HCT116 (cell line): ENCODE measurements around the gene NEDD4L. TPM values are rescaled to one million over a fixed set of nuclear protein-coding genes. Genes with fewer than 3 reads are reported as not detected.

Experiments used
- ATAC-seq: fragments of 200-7000 bp; cut with Tn5 transposase; 2 replicates; pipeline ENCODE4 v1.9.1; 2020; ENCODE audit warnings: mild to moderate bottlenecking, moderate library complexity
- BruUV-seq: library from RNA; stranded (reverse); fragments of 400-500 nt; replicated peaks from 2 replicates; lab custom pipeline; 2021; lab: Mats Ljungman, UMichigan
- CTCF ChIA-PET: fragments of 300-600 bp; sonication (Branson Sonifier 250); formaldehyde crosslinking; loops from one replicate; lab custom pipeline; 2021; ENCODE audit warnings: antibody characterized with exemption; lab: Charles Lee
- POLR2A ChIA-PET: fragments of 300-600, 350-600 bp; sonication (Branson Sonifier 250); formaldehyde crosslinking; loops from one replicate; lab custom pipeline; 2021; ENCODE audit warnings: antibody characterized with exemption; lab: Charles Lee
- RAD21 ChIA-PET, 2 experiments: fragments of 300-600 bp; sonication (Branson Sonifier 250); formaldehyde crosslinking; loops; one replicate each; lab custom pipeline; 2023; ENCODE audit warnings: low total read pairs in 2 of 2; ENCODE audit not compliant: uncharacterized antibody in 2 of 2, unreplicated experiment in 2 of 2, low non-redundant PET in 1 of 2; lab: Charles Lee
- DNase-seq: peaks from one replicate; pipeline ENCODE4 v3.0.0-alpha.2; 2010; ENCODE audit warnings: low read depth, low spot score
- H2AFZ ChIP-seq: fragments of 200-600 bp; shearing (Covaris generic), sonication (generic); 2 replicates; pipeline ENCODE4 v1.6.1; 2017; ENCODE audit warnings: low read depth, mixed run types, mixed read lengths, antibody characterized with exemption, low read length; ENCODE audit not compliant: poor library complexity, severe bottlenecking
- H3K27ac ChIP-seq: 2 replicates; pipeline ENCODE4 v1.5.1; 2012; ENCODE audit warnings: low read depth, low read length
- H3K27me3 ChIP-seq: fragments of 200-600 bp; sonication (generic); 2 replicates; pipeline ENCODE4 v1.6.1; 2016; ENCODE audit warnings: mixed run types, low read length, mixed read lengths; ENCODE audit not compliant: insufficient read depth
- H3K36me3 ChIP-seq, 2 experiments: fragments of 200-500 bp in 1 of 2; fragments of 200-600 bp in 1 of 2; sonication (Bioruptor generic) in 1 of 2; sonication (generic) in 1 of 2; 2 replicates each; pipeline versions ENCODE4 v1.5.1 to v1.6.1; 2014 to 2016; ENCODE audit warnings: low read length in 2 of 2, inconsistent platforms in 1 of 2, mixed read lengths in 1 of 2, mixed run types in 1 of 2; ENCODE audit not compliant: insufficient read depth in 2 of 2, control insufficient read depth in 1 of 2
- H3K4me1 ChIP-seq, 2 experiments: fragments of 200-600 bp in 1 of 2; sonication (generic) in 1 of 2; 2 replicates each; pipeline versions ENCODE4 v1.5.1 to v1.6.1; 2012 to 2017; ENCODE audit warnings: low read length in 2 of 2, inconsistent platforms in 1 of 2, mild to moderate bottlenecking in 1 of 2, mixed read lengths in 1 of 2, mixed run types in 1 of 2, moderate library complexity in 1 of 2; ENCODE audit not compliant: insufficient read depth in 2 of 2, control insufficient read depth in 1 of 2
- H3K4me2 ChIP-seq: fragments of 200-600 bp; sonication (generic); 2 replicates; pipeline ENCODE4 v1.6.1; 2017; ENCODE audit warnings: mixed run types, low read length, mixed read lengths
- H3K4me3 ChIP-seq, 2 experiments: fragments of 200-600 bp in 1 of 2; sonication (generic) in 1 of 2; replicated peaks in 1 of 2; 2 replicates each; pipeline ENCODE4 v1.5.1; 2011 to 2016; ENCODE audit warnings: low read length in 2 of 2, control low read depth in 1 of 2, low read depth in 1 of 2, mild to moderate bottlenecking in 1 of 2, mixed read lengths in 1 of 2, mixed run types in 1 of 2
- H3K79me2 ChIP-seq: fragments of 200-600 bp; sonication (generic); 2 replicates; pipeline ENCODE4 v1.6.1; 2017; ENCODE audit warnings: mild to moderate bottlenecking, mixed run types, low read length, moderate library complexity, mixed read lengths; ENCODE audit not compliant: insufficient read depth
- H3K9ac ChIP-seq: fragments of 200-600 bp; sonication (generic); 2 replicates; pipeline ENCODE4 v1.6.1; 2016; ENCODE audit warnings: low read length, mixed read lengths
- H3K9me2 ChIP-seq: fragments of 200-600 bp; sonication (generic), shearing (Covaris generic); 2 replicates; pipeline ENCODE4 v1.6.1; 2017; ENCODE audit warnings: mixed run types, mild to moderate bottlenecking, moderate library complexity; ENCODE audit not compliant: insufficient read depth
- H3K9me3 ChIP-seq, 2 experiments: fragments of 200-500 bp in 1 of 2; fragments of 200-600 bp in 1 of 2; sonication (Bioruptor generic) in 1 of 2; sonication (generic) in 1 of 2; 2 replicates each; pipeline ENCODE4 v1.6.1; 2014 to 2017; ENCODE audit warnings: low read length in 2 of 2, mixed read lengths in 2 of 2, inconsistent platforms in 1 of 2, low read depth in 1 of 2, mild to moderate bottlenecking in 1 of 2, mixed run types in 1 of 2, moderate library complexity in 1 of 2; ENCODE audit not compliant: control insufficient read depth in 1 of 2, insufficient read depth in 1 of 2
- H4K20me1 ChIP-seq: fragments of 200-600 bp; sonication (generic), shearing (Covaris generic); 2 replicates; pipeline ENCODE4 v1.6.1; 2017; ENCODE audit warnings: mixed run types, mild to moderate bottlenecking, moderate library complexity; ENCODE audit not compliant: insufficient read depth
- CBX3 ChIP-seq: IDR thresholded peaks from 2 replicates; pipeline ENCODE4 v1.6.1; 2012; ENCODE audit warnings: low read depth
- EGR1 ChIP-seq: IDR thresholded peaks from 2 replicates; pipeline ENCODE4 v1.6.1; 2012; ENCODE audit warnings: low read depth
- EZH2 ChIP-seq: fragments of 200-600 bp; sonication (generic); IDR thresholded peaks from 2 replicates; pipeline ENCODE4 v1.6.1; 2017; ENCODE audit warnings: antibody characterized with exemption, mixed run types
- FOSL1 ChIP-seq: IDR thresholded peaks from 2 replicates; pipeline ENCODE4 v1.6.1; 2012; ENCODE audit warnings: low read depth
- JUND ChIP-seq: IDR thresholded peaks from 2 replicates; pipeline ENCODE4 v1.6.1; 2012
- POLR2AphosphoS5 ChIP-seq: IDR thresholded peaks from 2 replicates; pipeline ENCODE4 v1.6.1; 2011; ENCODE audit warnings: mild to moderate bottlenecking, low read depth, low read length, moderate library complexity
- RAD21 ChIP-seq: IDR thresholded peaks from 2 replicates; pipeline ENCODE4 v1.6.1; 2012; ENCODE audit warnings: low read depth, mild to moderate bottlenecking
- SIN3A ChIP-seq: IDR thresholded peaks from 2 replicates; pipeline ENCODE4 v1.6.1; 2012; ENCODE audit warnings: low read depth
- SP1 ChIP-seq: IDR thresholded peaks from 2 replicates; pipeline ENCODE4 v1.6.1; 2012; ENCODE audit warnings: low read depth
- SRF ChIP-seq: IDR thresholded peaks from 2 replicates; pipeline ENCODE4 v1.6.1; 2012; ENCODE audit warnings: low read depth
- TCF7L2 ChIP-seq: IDR thresholded peaks from 2 replicates; pipeline ENCODE4 v1.7.0; 2011; ENCODE audit warnings: borderline replicate concordance, inconsistent platforms; ENCODE audit not compliant: insufficient read depth, insufficient read length; ENCODE audit errors: extremely low read depth
- YY1 ChIP-seq: IDR thresholded peaks from 2 replicates; pipeline ENCODE4 v1.6.1; 2011; ENCODE audit warnings: low read length, low read depth, moderate library complexity, mild to moderate bottlenecking; ENCODE audit not compliant: insufficient replicate concordance; ENCODE audit errors: extremely low read depth
- ZFX ChIP-seq: fragments of 450-650 bp; IDR thresholded peaks from 2 replicates; pipeline ENCODE4 v1.6.1; 2017
- ZNF274 ChIP-seq: fragments of 200-500 bp; sonication (Bioruptor generic); IDR thresholded peaks from 2 replicates; pipeline ENCODE4 v1.6.1; 2014; ENCODE audit warnings: mild to moderate bottlenecking, low read depth, low read length, inconsistent platforms
- intact Hi-C: fragments of 100-400 bp; cut with micrococcal nuclease; formaldehyde crosslinking; loops from 2 replicates; pipeline ENCODE4 v1.10.0; 2022
- total RNA-seq: library from RNA; stranded (reverse); gene quantifications from one replicate; pipeline ENCODE4 v1.2.1, GENCODE V29; 2021; ENCODE audit not compliant: unreplicated experiment
- TF ChIP-seq, protein P1 (sequence below), 3 experiments: fragments of 200-600 bp in 1 of 3; sonication (generic) in 1 of 3; IDR thresholded peaks in 2 of 3; conservative IDR thresholded peaks in 1 of 3; 2 replicates each; pipeline ENCODE4 v1.5.1; 2012 to 2017; ENCODE audit warnings: low read depth in 2 of 3, low read length in 2 of 3, antibody characterized with exemption in 1 of 3, borderline replicate concordance in 1 of 3, control low read depth in 1 of 3, mild to moderate bottlenecking in 1 of 3, mixed read lengths in 1 of 3, mixed run types in 1 of 3, moderate library complexity in 1 of 3; ENCODE audit not compliant: insufficient read depth in 1 of 3
- TF ChIP-seq, protein P2 (sequence below): IDR thresholded peaks from 2 replicates; pipeline ENCODE4 v1.6.1; 2012; ENCODE audit warnings: low read depth
- TF ChIP-seq, protein P3 (sequence below): IDR thresholded peaks from 2 replicates; pipeline ENCODE4 v1.6.1; 2012

Gene NEDD4L
- total RNA-seq, 1 experiment from 2014 or later, result 41.5 TPM

DNA sequence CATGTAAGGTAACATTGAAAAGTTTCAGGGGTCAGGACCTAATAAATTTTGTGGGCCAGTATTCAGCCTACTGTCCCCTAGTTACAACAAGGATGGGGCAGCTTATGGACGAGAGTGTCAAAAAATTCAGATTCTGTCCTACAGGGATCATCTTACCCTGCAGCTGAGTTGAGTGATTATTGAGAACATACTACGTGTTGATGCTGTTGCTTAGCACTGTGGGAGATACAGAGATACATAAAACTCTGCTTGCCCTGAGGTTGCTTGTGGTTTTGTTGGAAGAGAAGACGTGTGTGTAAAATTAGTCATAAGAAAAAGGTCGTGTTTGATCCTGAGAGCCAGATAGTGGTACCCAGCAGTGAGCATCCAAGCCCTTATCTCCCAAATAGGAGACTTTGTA, 253.2 kb downstream of the NEDD4L start (continued):
- TF ChIP-seq, protein P1, sequence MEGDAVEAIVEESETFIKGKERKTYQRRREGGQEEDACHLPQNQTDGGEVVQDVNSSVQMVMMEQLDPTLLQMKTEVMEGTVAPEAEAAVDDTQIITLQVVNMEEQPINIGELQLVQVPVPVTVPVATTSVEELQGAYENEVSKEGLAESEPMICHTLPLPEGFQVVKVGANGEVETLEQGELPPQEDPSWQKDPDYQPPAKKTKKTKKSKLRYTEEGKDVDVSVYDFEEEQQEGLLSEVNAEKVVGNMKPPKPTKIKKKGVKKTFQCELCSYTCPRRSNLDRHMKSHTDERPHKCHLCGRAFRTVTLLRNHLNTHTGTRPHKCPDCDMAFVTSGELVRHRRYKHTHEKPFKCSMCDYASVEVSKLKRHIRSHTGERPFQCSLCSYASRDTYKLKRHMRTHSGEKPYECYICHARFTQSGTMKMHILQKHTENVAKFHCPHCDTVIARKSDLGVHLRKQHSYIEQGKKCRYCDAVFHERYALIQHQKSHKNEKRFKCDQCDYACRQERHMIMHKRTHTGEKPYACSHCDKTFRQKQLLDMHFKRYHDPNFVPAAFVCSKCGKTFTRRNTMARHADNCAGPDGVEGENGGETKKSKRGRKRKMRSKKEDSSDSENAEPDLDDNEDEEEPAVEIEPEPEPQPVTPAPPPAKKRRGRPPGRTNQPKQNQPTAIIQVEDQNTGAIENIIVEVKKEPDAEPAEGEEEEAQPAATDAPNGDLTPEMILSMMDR (IDR thresholded peaks at IDR 0.05 in 2 of 3, conservative IDR thresholded peaks at IDR 0.05 in 1 of 3; ENCODE audit: borderline replicate concordance in 1 of 3, insufficient read depth in 1 of 3, low read depth in 2 of 3, low read length in 2 of 3), result no peak
- TF ChIP-seq ZFX, result no peak

DNA sequence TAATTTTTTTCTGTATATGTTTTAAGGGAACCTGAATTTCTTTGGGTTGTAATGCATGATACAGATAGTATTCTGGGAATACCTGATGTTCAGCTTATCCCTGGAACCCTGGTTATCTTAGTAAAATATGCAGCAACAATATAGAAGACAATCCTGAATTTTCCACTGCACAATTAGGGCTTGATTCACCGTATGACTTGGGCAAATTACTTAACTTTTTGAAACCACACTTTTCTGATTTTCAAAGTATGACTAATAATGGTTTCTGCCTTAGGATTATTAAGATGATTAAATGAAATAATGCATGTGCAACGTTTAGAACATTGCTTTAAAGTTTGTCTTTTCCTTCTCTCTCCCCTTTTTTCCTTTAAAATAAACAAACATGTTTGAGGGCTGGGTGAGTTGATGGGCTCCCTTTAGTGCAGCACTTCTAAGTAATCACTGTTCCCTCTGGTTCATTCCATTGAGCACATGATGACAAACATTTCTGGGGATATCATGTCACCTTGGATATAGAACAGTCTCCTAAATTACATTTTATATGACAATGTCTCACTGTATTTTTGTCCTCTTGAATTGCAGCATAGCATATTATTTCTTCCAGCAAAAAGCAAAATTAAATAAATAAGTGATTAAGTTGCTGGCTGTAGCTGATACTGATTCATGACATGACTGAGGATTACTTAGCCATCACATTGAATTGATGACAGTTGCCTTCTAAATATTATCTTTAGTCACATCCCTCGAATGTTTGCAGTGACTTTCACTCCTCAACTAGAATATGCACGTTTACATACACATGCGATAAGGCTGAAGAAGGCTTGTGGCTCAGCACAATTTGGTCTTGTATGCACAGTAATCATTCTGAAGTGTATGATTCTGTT, 254.5 kb downstream of the NEDD4L start:
- CTCF ChIA-PET, result no interaction called here
- DNase-seq (no peak), ATAC-seq (no peak)
- intact Hi-C loops, result no loop called here
- H3K27me3 ChIP-seq, result no peaks in the 10 kb centered on the region
- no peak overlapping the region for H3K4me2 ChIP-seq
- H3K9me2 ChIP-seq, result no peaks in the 10 kb centered on the region
- BruUV-seq, result no TSS peak
- H3K9ac ChIP-seq, result no peak overlapping the region
- H3K4me1 ChIP-seq, result no peaks in the 10 kb centered on the region
- POLR2A ChIA-PET, result no interaction called here
- no peaks in the 10 kb centered on the region for H3K36me3 ChIP-seq
- RAD21 ChIA-PET, result no interaction called here
- H3K79me2 ChIP-seq, result no peaks in the 10 kb centered on the region
- no peaks in the 10 kb centered on the region for H3K9me3 ChIP-seq
- H4K20me1 ChIP-seq, result no peaks in the 10 kb centered on the region
- H3K27ac ChIP-seq, result no peak overlapping the region
- H2AFZ ChIP-seq, result no peak overlapping the region
- no peak overlapping the region for H3K4me3 ChIP-seq
- TF ChIP-seq, protein P2, sequence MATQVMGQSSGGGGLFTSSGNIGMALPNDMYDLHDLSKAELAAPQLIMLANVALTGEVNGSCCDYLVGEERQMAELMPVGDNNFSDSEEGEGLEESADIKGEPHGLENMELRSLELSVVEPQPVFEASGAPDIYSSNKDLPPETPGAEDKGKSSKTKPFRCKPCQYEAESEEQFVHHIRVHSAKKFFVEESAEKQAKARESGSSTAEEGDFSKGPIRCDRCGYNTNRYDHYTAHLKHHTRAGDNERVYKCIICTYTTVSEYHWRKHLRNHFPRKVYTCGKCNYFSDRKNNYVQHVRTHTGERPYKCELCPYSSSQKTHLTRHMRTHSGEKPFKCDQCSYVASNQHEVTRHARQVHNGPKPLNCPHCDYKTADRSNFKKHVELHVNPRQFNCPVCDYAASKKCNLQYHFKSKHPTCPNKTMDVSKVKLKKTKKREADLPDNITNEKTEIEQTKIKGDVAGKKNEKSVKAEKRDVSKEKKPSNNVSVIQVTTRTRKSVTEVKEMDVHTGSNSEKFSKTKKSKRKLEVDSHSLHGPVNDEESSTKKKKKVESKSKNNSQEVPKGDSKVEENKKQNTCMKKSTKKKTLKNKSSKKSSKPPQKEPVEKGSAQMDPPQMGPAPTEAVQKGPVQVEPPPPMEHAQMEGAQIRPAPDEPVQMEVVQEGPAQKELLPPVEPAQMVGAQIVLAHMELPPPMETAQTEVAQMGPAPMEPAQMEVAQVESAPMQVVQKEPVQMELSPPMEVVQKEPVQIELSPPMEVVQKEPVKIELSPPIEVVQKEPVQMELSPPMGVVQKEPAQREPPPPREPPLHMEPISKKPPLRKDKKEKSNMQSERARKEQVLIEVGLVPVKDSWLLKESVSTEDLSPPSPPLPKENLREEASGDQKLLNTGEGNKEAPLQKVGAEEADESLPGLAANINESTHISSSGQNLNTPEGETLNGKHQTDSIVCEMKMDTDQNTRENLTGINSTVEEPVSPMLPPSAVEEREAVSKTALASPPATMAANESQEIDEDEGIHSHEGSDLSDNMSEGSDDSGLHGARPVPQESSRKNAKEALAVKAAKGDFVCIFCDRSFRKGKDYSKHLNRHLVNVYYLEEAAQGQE, result no peak
- TF ChIP-seq, protein P3, sequence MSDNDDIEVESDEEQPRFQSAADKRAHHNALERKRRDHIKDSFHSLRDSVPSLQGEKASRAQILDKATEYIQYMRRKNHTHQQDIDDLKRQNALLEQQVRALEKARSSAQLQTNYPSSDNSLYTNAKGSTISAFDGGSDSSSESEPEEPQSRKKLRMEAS, result no peak
- TF ChIP-seq SIN3A (no peak), POLR2AphosphoS5 (no peak), ZFX (no peak), SRF (no peak), YY1 (no peak), FOSL1 (no peak), SP1 (no peak), ZNF274 (no peak), CBX3 (no peak), EGR1 (no peak), TCF7L2 (no peak), RAD21 (no peak), EZH2 (no peak), JUND (no peak)
- TF ChIP-seq, protein P1 (IDR thresholded peaks at IDR 0.05 in 2 of 3, conservative IDR thresholded peaks at IDR 0.05 in 1 of 3; ENCODE audit: borderline replicate concordance in 1 of 3, insufficient read depth in 1 of 3, low read depth in 2 of 3, low read length in 2 of 3), result no peak
